Body of pancreas (tissue), 4 donors: ENCODE data around the gene MAN1A2.

Experiments
- POLR2A ChIP-seq, 3 donors: fragments of 450-650 bp; IDR thresholded peaks; one replicate each; pipeline ENCODE4 v1.6.1; 2016; ENCODE audit warnings: antibody characterized with exemption in 3 of 3, mild to moderate bottlenecking in 2 of 3
- TF ChIP-seq, protein P1 (sequence below), 7 experiments: fragments of 450-650 bp in 4 of 7; fragments of 200-600 bp in 3 of 7; sonication (generic) in 3 of 7; IDR thresholded peaks; one replicate each; pipeline ENCODE4 v1.5.1; 2016 to 2019; ENCODE audit warnings: antibody characterized with exemption in 7 of 7

DNA sequence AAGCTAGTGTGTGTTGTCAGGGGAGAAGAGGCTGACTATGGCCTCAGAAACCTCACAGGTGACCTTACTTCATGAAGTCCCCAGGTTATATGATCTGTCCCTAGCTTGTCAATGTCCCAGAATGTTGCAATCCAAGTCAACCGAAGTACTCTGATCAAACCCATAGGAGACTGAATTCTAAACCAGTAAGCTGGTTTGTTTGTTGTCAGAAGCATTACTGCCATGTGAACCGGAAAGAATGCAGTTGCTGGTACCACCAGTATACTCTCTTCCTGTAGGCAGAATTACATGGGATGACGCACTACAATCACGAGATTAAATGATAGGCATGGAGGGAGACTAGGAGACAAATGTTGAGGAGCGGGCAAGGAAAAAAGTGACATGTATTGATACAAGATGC, 26.1 kb upstream of the MAN1A2 start:
- TF ChIP-seq, protein P1, sequence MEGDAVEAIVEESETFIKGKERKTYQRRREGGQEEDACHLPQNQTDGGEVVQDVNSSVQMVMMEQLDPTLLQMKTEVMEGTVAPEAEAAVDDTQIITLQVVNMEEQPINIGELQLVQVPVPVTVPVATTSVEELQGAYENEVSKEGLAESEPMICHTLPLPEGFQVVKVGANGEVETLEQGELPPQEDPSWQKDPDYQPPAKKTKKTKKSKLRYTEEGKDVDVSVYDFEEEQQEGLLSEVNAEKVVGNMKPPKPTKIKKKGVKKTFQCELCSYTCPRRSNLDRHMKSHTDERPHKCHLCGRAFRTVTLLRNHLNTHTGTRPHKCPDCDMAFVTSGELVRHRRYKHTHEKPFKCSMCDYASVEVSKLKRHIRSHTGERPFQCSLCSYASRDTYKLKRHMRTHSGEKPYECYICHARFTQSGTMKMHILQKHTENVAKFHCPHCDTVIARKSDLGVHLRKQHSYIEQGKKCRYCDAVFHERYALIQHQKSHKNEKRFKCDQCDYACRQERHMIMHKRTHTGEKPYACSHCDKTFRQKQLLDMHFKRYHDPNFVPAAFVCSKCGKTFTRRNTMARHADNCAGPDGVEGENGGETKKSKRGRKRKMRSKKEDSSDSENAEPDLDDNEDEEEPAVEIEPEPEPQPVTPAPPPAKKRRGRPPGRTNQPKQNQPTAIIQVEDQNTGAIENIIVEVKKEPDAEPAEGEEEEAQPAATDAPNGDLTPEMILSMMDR (IDR thresholded peaks at IDR 0.05): no peak
- no peak for TF ChIP-seq POLR2A (IDR thresholded peaks at IDR 0.05)
